Colonic mucosa (tissue), 4 donors: ENCODE results near the gene ZNF169. TPM values are rescaled to one million over a fixed set of nuclear protein-coding genes. Genes with fewer than 3 reads are reported as not detected.
"Not testable (repeated sequence)": the region's sequence is repeated elsewhere in the genome, so short reads cannot be mapped to it uniquely, and the experiment has no call there.

Experiments
- DNase-seq: peaks from one replicate; pipeline ENCODE4 v3.0.0-alpha.2; 2020
- H3K27ac ChIP-seq: fragments of 200-600 bp; one replicate; pipeline ENCODE4 v1.8.0; 2021
- H3K27me3 ChIP-seq: fragments of 200-600 bp; one replicate; pipeline ENCODE4 v1.8.0; 2021
- H3K36me3 ChIP-seq: fragments of 200-600 bp; one replicate; pipeline ENCODE4 v1.8.0; 2021
- H3K4me1 ChIP-seq: fragments of 200-600 bp; one replicate; pipeline ENCODE4 v1.8.0; 2021; ENCODE audit warnings: mild to moderate bottlenecking
- H3K4me3 ChIP-seq: fragments of 200-600 bp; one replicate; pipeline ENCODE4 v1.8.0; 2021
- H3K9ac ChIP-seq, 2 donors: one replicate each; pipeline ENCODE4 v1.7.0; 2013; ENCODE audit warnings: control low read depth in 2 of 2, low read depth in 2 of 2, low read length in 2 of 2
- H3K9me3 ChIP-seq: fragments of 200-600 bp; one replicate; pipeline ENCODE4 v1.8.0; 2021
- CTCF ChIP-seq: fragments of 200-600 bp; IDR thresholded peaks from one replicate; pipeline ENCODE4 v1.8.0; 2022; ENCODE audit warnings: antibody characterized with exemption, mild to moderate bottlenecking
- intact Hi-C: fragments of 100-400 bp; cut with DNase I; formaldehyde crosslinking; loops from one replicate; pipeline ENCODE4 v1.14.1; 2022
- total RNA-seq, 2 donors: library from RNA; stranded (reverse); fragmentation: NEBNext Ultra II Directional in 1 of 2; extraction: Animal tissue kit (Norgen Biotek cat#: 25700) in 1 of 2; gene quantifications; one replicate each; pipeline ENCODE4 v1.2.1, GENCODE V29; 2021
- donor health status: healthy.
- donor health status: DM: no; HTN: no; CAD: no.
- donor health status: DM: no; HTN: no; CAD: no.

Gene ZNF169
- total RNA-seq, 2 donors from 2014 or later: 5.9 to 10.0 TPM

- Histone ChIP-seq H3K36me3 (no peaks in the 10 kb centered on the region), H3K4me3 (no peak overlapping the region), H3K9me3 (no peaks in the 10 kb centered on the region), H3K9ac (no peak overlapping the region), H3K4me1 (no peaks in the 10 kb centered on the region), H3K27me3 (no peaks in the 10 kb centered on the region), H3K27ac (no peak overlapping the region)
- intact Hi-C loops: no loop called here
- no peak for DNase-seq
- TF ChIP-seq CTCF: no peak
Observed at GRCh38 chr9:94256007-94256406, 3.1 kb upstream of the ZNF169 start.

DNA sequence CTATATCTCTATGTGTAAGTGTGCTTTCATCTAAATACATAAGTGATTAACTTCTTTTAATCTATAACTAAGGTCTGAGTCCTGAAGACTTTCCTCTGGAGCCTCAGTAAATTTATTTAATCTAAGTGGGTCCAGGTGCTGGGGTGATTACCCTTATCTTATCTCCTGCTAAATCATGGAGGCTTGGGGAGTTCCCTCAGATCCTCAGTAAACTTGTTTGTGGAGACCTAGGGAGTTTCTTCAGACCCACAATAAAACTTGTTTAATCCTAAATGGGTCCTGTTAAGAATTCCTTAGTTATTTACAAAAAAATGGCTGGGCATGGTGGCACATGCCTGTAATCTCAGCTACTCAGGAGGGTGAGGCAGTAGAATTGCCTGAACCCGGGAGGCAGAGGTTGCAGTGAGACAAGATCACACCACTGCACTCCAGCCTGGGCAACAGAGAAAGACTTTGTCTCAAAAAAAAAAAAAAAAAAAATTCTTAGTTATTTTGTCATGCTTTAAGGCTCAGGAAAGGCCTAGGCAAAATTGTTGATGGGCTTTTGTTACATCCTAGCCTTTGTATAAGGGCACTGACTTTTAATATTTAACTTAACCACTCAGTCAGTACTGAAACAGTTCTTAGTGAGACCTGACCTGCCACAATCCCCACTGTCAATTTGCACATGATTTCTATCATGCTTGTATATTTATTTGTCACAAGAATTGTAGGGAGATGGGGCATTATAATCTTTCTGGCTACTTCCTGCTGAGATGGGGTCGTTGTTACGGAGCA, 6.7 kb downstream of the ZNF169 start:
- H3K27me3 ChIP-seq, H3K4me1 ChIP-seq, intact Hi-C loops, H3K9me3 ChIP-seq, H3K4me3 ChIP-seq, H3K27ac ChIP-seq, H3K36me3 ChIP-seq: not testable (repeated sequence)
- H3K9ac ChIP-seq: peak overlapping the region in 1 of 2 donors; percentile 46
- peak; percentile 71 for DNase-seq

DNA sequence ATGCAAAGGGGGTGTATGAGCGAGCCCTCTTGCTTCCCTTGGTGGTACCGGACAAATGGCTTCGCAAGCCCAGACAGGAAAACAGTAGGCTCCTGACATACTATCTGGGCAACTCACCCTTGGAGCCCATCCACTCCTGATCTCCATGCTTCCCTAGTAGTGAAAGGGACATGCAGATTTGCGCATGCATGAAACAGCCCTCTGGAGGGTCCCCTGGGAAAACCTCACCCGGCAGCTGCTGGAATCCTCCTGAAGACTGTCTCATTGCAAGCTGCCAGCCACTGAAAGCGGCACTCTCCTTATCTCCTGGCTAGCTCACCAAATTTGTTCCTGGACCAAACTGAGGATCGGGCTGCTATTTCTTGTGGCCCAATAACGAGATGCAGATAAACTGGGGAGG, 10.2 kb downstream of the ZNF169 start:
- no peak for DNase-seq
- intact Hi-C loops: no loop called here
- H3K27me3 ChIP-seq: no peaks in the 10 kb centered on the region
- no peak overlapping the region for H3K9ac ChIP-seq
- no peak overlapping the region for H3K27ac ChIP-seq
- H3K4me3 ChIP-seq: no peak overlapping the region
- no peaks in the 10 kb centered on the region for H3K9me3 ChIP-seq
- H3K4me1 ChIP-seq: no peaks in the 10 kb centered on the region
- no peaks in the 10 kb centered on the region for H3K36me3 ChIP-seq
- no peak for TF ChIP-seq CTCF

- H3K36me3 ChIP-seq: no peaks in the 10 kb centered on the region
- no peak for DNase-seq
- no peak overlapping the region for H3K9ac ChIP-seq
- intact Hi-C loops: no loop called here
- no peaks in the 10 kb centered on the region for H3K27me3 ChIP-seq
- no peaks in the 10 kb centered on the region for H3K9me3 ChIP-seq
- H3K4me1 ChIP-seq: no peaks in the 10 kb centered on the region
- H3K27ac ChIP-seq: no peak overlapping the region
- TF ChIP-seq CTCF: no peak
- no peak overlapping the region for H3K4me3 ChIP-seq
Observed at GRCh38 chr9:94270009-94270408, 10.9 kb downstream of the ZNF169 start.

DNA sequence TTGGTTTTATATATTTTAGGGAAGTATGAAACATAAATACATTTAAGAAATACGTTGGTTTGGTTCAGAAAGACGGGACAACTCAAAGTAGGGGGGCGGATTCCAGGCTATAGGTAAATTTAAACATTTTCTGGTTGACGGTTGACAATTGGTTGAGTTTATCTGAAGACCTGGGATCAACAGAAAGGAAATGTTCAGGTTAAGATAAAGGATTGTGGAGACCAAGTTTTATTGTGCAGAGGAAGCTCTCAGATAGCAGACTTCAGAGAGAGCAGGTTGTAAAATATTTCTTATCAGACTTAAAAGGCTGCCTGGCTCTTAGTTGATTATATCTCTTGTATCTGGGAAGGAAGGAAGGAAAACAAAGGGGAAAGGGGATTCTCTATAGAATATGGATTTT, 17.9 kb downstream of the ZNF169 start:
- H3K27me3 ChIP-seq, H3K9me3 ChIP-seq, H3K4me3 ChIP-seq, H3K9ac ChIP-seq, H3K4me1 ChIP-seq, DNase-seq, H3K36me3 ChIP-seq, intact Hi-C loops: not testable (repeated sequence)
- H3K27ac ChIP-seq: peak overlapping the region; percentile 85

DNA sequence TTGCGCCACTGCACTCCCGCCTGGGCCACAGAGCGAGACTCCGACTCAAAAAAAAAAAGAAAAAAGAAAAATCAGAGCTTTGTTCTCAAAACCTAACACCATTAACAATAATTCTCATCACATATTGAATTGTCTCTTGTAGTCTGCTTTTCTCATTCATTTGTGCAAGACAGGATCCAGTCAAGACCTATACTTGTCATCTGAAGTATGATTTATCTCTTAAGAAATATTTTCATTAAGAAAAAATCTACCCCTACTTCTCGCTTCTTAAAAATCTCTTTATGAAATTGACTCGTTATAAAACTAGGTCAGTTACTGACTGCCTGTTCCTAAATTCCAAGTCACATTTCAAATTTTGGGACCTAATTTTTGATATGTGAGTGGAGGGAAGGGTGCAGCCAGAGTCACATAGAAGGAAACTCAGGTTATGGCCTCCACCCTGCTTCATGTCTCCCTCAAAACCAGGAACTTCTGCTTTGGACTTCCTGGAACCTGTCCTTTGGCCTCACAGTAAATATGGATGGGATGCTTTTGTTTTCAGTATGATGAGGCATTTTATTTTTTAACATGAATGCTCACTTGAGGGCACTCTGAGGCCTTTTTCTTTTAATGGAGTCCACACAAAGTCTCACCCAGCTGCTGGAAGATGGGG, 18.9 kb downstream of the ZNF169 start:
- H3K4me1 ChIP-seq: no peaks in the 10 kb centered on the region
- DNase-seq: peak; percentile 70
- H3K9me3 ChIP-seq: no peaks in the 10 kb centered on the region
- H3K27me3 ChIP-seq: no peaks in the 10 kb centered on the region
- no peak overlapping the region for H3K4me3 ChIP-seq
- peak overlapping the region; percentile 85 for H3K27ac ChIP-seq
- intact Hi-C loops: no loop called here
- TF ChIP-seq CTCF: no peak
- peak overlapping the region in 1 of 2 donors; percentile 22 for H3K9ac ChIP-seq
- H3K36me3 ChIP-seq: peaks cover 5% of the 10 kb centered on the region
